Dedifferentiated amniotic fluid mesenchymal stem cell (primary cell): Measurements from ENCODE around the gene CBFA2T2.
"Not testable (repeated sequence)": the region's sequence is repeated elsewhere in the genome, so short reads cannot be mapped to it uniquely, and the experiment has no call there.

Experiments used
- DNase-seq: peaks from one replicate; pipeline ENCODE4 v3.0.0-alpha.2; 2016; ENCODE audit errors: extremely low spot score

CBFA2T2 gene

GRCh38 chr20:33697129-33697528 lies 207.2 kb downstream of the CBFA2T2 start:
- peak; percentile 71 for DNase-seq

DNA sequence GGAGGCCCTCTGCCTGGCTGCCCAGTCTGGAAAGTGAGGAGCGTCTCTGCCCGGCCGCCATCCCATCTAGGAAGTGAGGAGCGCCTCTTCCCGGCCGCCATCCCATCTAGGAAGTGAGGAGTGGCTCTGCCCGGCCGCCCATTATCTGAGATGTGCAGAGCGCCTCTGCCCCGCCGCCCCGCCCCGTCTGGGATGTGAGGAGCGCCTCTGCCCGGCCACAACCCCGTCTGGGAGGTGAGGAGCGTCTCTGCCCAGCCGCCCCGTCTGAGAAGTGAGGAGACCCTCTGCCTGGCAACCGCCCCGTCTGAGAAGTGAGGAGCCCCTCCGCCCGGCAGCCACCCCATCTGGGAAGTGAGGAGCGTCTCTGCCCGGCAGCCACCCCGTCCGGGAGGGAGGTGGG lies 209.1 kb downstream of the CBFA2T2 start:
- DNase-seq, result not testable (repeated sequence)
